Mesendoderm (in vitro differentiated cells): ENCODE measurements around the gene CFD.

Source experiments
- DNase-seq: peaks from one replicate; pipeline ENCODE4 v3.0.0; 2013
- H2AK5ac ChIP-seq: 2 replicates; pipeline ENCODE4 v1.6.1; 2013; ENCODE audit warnings: low read length, inconsistent platforms
- H2BK120ac ChIP-seq: 2 replicates; pipeline ENCODE4 v1.6.1; 2013; ENCODE audit warnings: low read depth, mild to moderate bottlenecking, low read length, moderate library complexity, mixed read lengths
- H2BK15ac ChIP-seq: replicated peaks from 2 replicates; pipeline ENCODE4 v1.6.1; 2013; ENCODE audit warnings: low read depth, mild to moderate bottlenecking, moderate library complexity
- H2BK5ac ChIP-seq: 2 replicates; pipeline ENCODE4 v1.6.1; 2013; ENCODE audit warnings: low read length, inconsistent platforms
- H3K18ac ChIP-seq: 2 replicates; pipeline ENCODE4 v1.6.1; 2013; ENCODE audit warnings: mild to moderate bottlenecking, low read length, mixed read lengths
- H3K23ac ChIP-seq: one replicate; pipeline ENCODE4 v1.6.1; 2013; ENCODE audit warnings: low read length
- H3K27ac ChIP-seq: 2 replicates; pipeline ENCODE4 v1.5.1; 2013; ENCODE audit warnings: low read depth, mild to moderate bottlenecking, inconsistent platforms, low read length, moderate library complexity
- H3K27me3 ChIP-seq: 2 replicates; pipeline ENCODE4 v1.6.1; 2013; ENCODE audit warnings: low read length, control low read depth, mild to moderate bottlenecking, inconsistent platforms; ENCODE audit not compliant: insufficient read depth, poor library complexity
- H3K36me3 ChIP-seq: 2 replicates; pipeline ENCODE4 v1.6.1; 2013; ENCODE audit warnings: low read length, inconsistent platforms; ENCODE audit not compliant: control insufficient read depth, insufficient read depth
- H3K4ac ChIP-seq: one replicate; pipeline ENCODE4 v1.6.1; 2013; ENCODE audit warnings: low read depth, mild to moderate bottlenecking, low read length, moderate library complexity
- H3K4me1 ChIP-seq: 2 replicates; pipeline ENCODE4 v1.6.1; 2013; ENCODE audit warnings: low read depth, low read length, inconsistent platforms; ENCODE audit not compliant: control insufficient read depth
- H3K4me2 ChIP-seq: 2 replicates; pipeline ENCODE4 v1.6.1; 2013; ENCODE audit warnings: low read length
- H3K4me3 ChIP-seq: 2 replicates; pipeline ENCODE4 v1.5.1; 2013; ENCODE audit warnings: mild to moderate bottlenecking, low read length
- H3K56ac ChIP-seq: one replicate; pipeline ENCODE4 v1.6.1; 2013; ENCODE audit warnings: low read length
- H3K79me1 ChIP-seq: 2 replicates; pipeline ENCODE4 v1.6.1; 2013; ENCODE audit warnings: low read length, inconsistent platforms
- H3K79me2 ChIP-seq: 2 replicates; pipeline ENCODE4 v1.6.1; 2013; ENCODE audit warnings: mild to moderate bottlenecking, low read length; ENCODE audit not compliant: control insufficient read depth, insufficient read depth
- H3K9ac ChIP-seq: 2 replicates; pipeline ENCODE4 v1.6.1; 2013; ENCODE audit warnings: low read length, inconsistent platforms
- H4K5ac ChIP-seq: one replicate; pipeline ENCODE4 v1.6.1; 2013; ENCODE audit warnings: low read length
- H4K8ac ChIP-seq: one replicate; pipeline ENCODE4 v1.6.1; 2013; ENCODE audit warnings: low read depth, mild to moderate bottlenecking, control low read depth, low read length, moderate library complexity
- WGBS: extraction: QIAGEN DNeasy Blood & Tissue Kit; methylation state at CpG from one replicate; pipeline ENCODE4 v1.1.7; 2013; ENCODE audit warnings: low lambda C conversion rate, missing lambda C conversion rate; ENCODE audit not compliant: insufficient coverage; ENCODE audit errors: extremely low coverage; 5-methylcytosine and 5-hydroxymethylcytosine counted together

The CFD gene

DNA sequence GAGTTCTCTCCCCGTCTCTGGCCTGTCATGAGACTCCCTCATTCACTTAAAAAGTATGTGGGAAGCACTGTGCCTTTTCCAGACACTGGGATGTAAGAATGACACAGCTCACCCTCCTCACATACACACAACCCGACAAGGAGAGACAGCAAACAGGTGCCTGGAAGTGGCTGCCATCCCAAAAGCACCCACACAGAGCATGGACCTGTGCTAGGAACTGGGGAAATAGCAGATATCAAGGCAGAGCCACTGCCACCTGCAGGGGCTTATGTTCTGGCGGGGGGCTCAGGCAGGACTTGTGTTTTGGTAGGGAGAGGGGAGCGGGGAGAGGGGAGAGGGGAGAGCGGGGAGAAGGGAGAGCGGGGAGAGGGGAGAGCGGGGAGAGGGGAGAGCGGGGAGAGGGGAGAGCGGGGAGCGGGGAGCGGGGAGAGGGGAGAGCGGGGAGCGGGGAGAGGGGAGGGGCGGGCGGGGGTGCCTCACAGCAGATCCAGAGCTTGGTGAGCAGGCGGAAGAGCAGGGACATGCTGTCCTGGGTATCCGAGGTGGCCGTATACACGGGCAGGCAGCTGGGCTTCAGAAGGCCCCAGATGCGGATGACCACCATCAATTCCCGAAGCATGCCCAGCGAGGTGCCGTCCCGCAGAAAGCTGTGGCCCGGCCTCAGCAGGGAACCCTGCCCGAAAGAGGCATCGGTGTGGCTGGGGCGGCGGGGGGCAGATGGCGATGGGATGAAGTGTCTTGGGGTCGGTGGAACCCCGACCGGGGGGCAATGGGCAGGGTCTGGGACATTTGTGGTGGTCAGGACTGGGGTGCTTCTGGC lies 12.2 kb downstream of the CFD start:
- no peak overlapping the region for H3K18ac ChIP-seq
- H3K4me2 ChIP-seq: no peak overlapping the region
- H3K4me1 ChIP-seq: no peaks in the 10 kb centered on the region
- no peak overlapping the region for H2BK5ac ChIP-seq
- H4K5ac ChIP-seq: no peak overlapping the region
- H3K9ac ChIP-seq: no peak overlapping the region
- no peak overlapping the region for H4K8ac ChIP-seq
- no peak overlapping the region for H3K23ac ChIP-seq
- no CpG with 5 or more reads among the region's 33 CpGs for WGBS
- no peak overlapping the region for H2BK15ac ChIP-seq
- no peak overlapping the region for H3K4me3 ChIP-seq
- peaks cover 2% of the 10 kb centered on the region for H3K36me3 ChIP-seq
- H3K27me3 ChIP-seq: no peaks in the 10 kb centered on the region
- H3K4ac ChIP-seq: no peak overlapping the region
- no peaks in the 10 kb centered on the region for H3K79me1 ChIP-seq
- peak; percentile 87 for DNase-seq
- H3K27ac ChIP-seq: no peak overlapping the region
- no peak overlapping the region for H2AK5ac ChIP-seq
- no peak overlapping the region for H2BK120ac ChIP-seq
- H3K79me2 ChIP-seq: no peaks in the 10 kb centered on the region
- H3K56ac ChIP-seq: no peak overlapping the region

GRCh38 chr19:872266-872951 lies 12.9 kb downstream of the CFD start:
- Histone ChIP-seq H3K9ac (no peak overlapping the region), H3K56ac (peak overlapping the region; percentile 25), H3K23ac (no peak overlapping the region), H4K5ac (no peak overlapping the region), H3K27ac (no peak overlapping the region), H2BK120ac (no peak overlapping the region), H2BK5ac (no peak overlapping the region), H3K4me3 (no peak overlapping the region), H3K4ac (no peak overlapping the region), H3K27me3 (no peaks in the 10 kb centered on the region), H3K4me2 (no peak overlapping the region), H4K8ac (no peak overlapping the region), H2BK15ac (no peak overlapping the region), H3K79me1 (no peaks in the 10 kb centered on the region), H3K18ac (no peak overlapping the region), H3K4me1 (no peaks in the 10 kb centered on the region), H3K36me3 (peaks cover 2% of the 10 kb centered on the region), H2AK5ac (no peak overlapping the region), H3K79me2 (no peaks in the 10 kb centered on the region)
- DNase-seq: peak; percentile 88
- no CpG with 5 or more reads among the region's 27 CpGs for WGBS

DNA sequence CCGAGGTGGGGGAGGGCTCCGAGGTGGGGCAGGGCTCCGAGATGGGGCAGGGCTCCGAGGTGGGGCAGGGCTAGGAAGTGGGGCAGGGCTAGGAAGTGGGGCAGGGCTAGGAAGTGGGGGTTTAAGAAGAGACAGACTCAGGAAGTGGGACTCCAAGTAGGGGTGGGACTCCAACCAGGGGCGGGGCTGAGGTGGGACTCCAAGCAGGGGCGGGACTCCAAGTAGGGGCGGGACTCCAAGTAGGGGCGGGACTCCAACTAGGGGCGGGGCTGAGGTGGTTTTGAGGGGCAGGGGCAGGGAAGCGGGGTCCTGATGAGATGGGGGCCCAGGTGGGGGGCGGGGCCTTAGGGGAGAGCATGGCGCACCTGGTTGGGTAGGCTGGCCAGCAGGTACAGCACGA lies 13.6 kb downstream of the CFD start:
- H3K23ac ChIP-seq: no peak overlapping the region
- no peak overlapping the region for H3K4me3 ChIP-seq
- no peak overlapping the region for H2AK5ac ChIP-seq
- H3K27me3 ChIP-seq: no peaks in the 10 kb centered on the region
- no peaks in the 10 kb centered on the region for H3K4me1 ChIP-seq
- H3K56ac ChIP-seq: no peak overlapping the region
- WGBS: no CpG with 5 or more reads among the region's 13 CpGs
- no peak overlapping the region for H3K4me2 ChIP-seq
- no peak overlapping the region for H2BK5ac ChIP-seq
- H3K9ac ChIP-seq: no peak overlapping the region
- no peak overlapping the region for H2BK120ac ChIP-seq
- no peak overlapping the region for H2BK15ac ChIP-seq
- no peak overlapping the region for H4K8ac ChIP-seq
- H3K18ac ChIP-seq: no peak overlapping the region
- no peak overlapping the region for H3K4ac ChIP-seq
- no peaks in the 10 kb centered on the region for H3K79me2 ChIP-seq
- no peak overlapping the region for H3K27ac ChIP-seq
- DNase-seq: peak; percentile 74
- H3K79me1 ChIP-seq: no peaks in the 10 kb centered on the region
- no peak overlapping the region for H4K5ac ChIP-seq
- peaks cover 2% of the 10 kb centered on the region for H3K36me3 ChIP-seq

DNA sequence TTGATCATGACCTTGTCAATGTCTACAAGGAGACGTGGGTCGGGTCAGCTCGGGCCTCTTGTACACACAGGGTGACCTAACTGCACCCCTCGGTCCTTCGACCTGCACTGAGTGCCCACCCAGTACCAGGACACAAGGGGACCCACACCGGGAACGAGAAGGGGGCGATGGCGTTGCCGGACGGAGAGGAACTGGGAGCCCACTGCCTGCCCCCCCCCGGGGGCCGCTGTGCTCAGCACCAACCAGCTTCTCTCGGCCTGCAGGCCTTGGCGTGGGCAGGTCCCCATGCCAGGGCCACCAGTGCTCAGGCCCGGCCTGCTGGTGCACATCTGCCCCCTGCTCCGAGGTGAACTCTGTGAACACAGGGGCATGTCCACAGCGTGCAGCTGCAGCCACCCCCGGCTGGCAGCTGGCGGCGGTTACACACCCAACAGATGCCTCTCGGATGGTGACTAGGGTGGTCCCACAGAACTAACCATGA lies 14.1 kb downstream of the CFD start:
- Histone ChIP-seq H2BK120ac (no peak overlapping the region), H3K4me1 (no peaks in the 10 kb centered on the region), H3K27me3 (no peaks in the 10 kb centered on the region), H3K23ac (no peak overlapping the region), H3K79me2 (no peaks in the 10 kb centered on the region), H3K79me1 (no peaks in the 10 kb centered on the region), H4K8ac (no peak overlapping the region), H2BK15ac (no peak overlapping the region), H3K4ac (no peak overlapping the region), H3K18ac (no peak overlapping the region), H3K4me2 (no peak overlapping the region), H3K36me3 (peaks cover 2% of the 10 kb centered on the region), H3K9ac (no peak overlapping the region), H2BK5ac (no peak overlapping the region), H4K5ac (no peak overlapping the region), H2AK5ac (no peak overlapping the region), H3K4me3 (no peak overlapping the region), H3K27ac (no peak overlapping the region), H3K56ac (no peak overlapping the region)
- no peak for DNase-seq
- no CpG with 5 or more reads among the region's 22 CpGs for WGBS

GRCh38 chr19:875265-875879 lies 15.9 kb downstream of the CFD start:
- Histone ChIP-seq H2BK5ac (no peak overlapping the region), H4K5ac (no peak overlapping the region), H3K56ac (no peak overlapping the region), H3K4me2 (no peak overlapping the region), H3K27ac (no peak overlapping the region), H3K18ac (no peak overlapping the region), H2BK15ac (no peak overlapping the region), H3K4me1 (no peaks in the 10 kb centered on the region), H3K23ac (no peak overlapping the region), H3K4me3 (no peak overlapping the region), H2AK5ac (no peak overlapping the region), H2BK120ac (no peak overlapping the region), H3K36me3 (no peaks in the 10 kb centered on the region), H3K27me3 (no peaks in the 10 kb centered on the region), H3K9ac (no peak overlapping the region), H4K8ac (no peak overlapping the region), H3K4ac (no peak overlapping the region), H3K79me2 (no peaks in the 10 kb centered on the region), H3K79me1 (no peaks in the 10 kb centered on the region)
- WGBS: no CpG with 5 or more reads among the region's 28 CpGs
- no peak for DNase-seq
